Kidney epithelial cell (primary cell): Measurements from ENCODE around the gene ORC1. TPM values are rescaled to one million over a fixed set of nuclear protein-coding genes. Genes with fewer than 3 reads are reported as not detected.

Experiments
- DNase-seq: peaks from one replicate; pipeline ENCODE4 v3.0.0-alpha.2; 2010; ENCODE audit warnings: low read depth
- H3K27me3 ChIP-seq: 2 replicates; pipeline ENCODE4 v1.6.0; 2011; ENCODE audit warnings: low read length; ENCODE audit not compliant: control insufficient read depth, insufficient read depth
- H3K36me3 ChIP-seq: 2 replicates; pipeline ENCODE4 v1.5.1; 2011; ENCODE audit warnings: low read length; ENCODE audit not compliant: control insufficient read depth, insufficient read depth
- H3K4me3 ChIP-seq: 2 replicates; pipeline ENCODE4 v1.5.1; 2011; ENCODE audit warnings: low read depth, mild to moderate bottlenecking, control low read depth, low read length
- total RNA-seq: library from RNA; depleted of rRNA; stranded (reverse); fragments of >200 nt; gene quantifications from 2 replicates; pipeline ENCODE4 v1.2.3, GENCODE V29; 2015
- TF ChIP-seq, protein P1 (sequence below): IDR thresholded peaks from 2 replicates; pipeline ENCODE4 v1.5.1; 2011; ENCODE audit warnings: mild to moderate bottlenecking, moderate library complexity, low read length, control low read depth, inconsistent platforms; ENCODE audit not compliant: insufficient read depth, poor library complexity, severe bottlenecking

The ORC1 gene
- total RNA-seq, 1 donor from 2014 or later, result 2.7 TPM

DNA sequence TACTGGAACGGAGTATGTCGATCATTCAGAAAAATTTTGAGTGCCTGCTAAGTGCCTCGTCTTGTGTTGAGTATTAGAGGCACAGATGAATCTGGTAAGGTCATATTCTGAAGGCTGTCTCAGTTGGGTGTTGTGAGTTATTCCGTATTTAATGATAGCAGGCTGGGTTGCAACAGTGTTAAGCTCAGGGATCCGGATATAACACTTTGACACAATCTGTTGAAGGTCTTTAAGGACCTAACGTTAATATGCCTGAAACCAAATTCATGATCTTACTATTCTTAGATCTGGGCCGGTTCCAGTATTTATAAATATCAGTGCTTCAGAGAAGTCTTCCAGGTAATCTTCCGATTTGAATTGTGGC, 734 bp upstream of the ORC1 start:
- TF ChIP-seq, protein P1, sequence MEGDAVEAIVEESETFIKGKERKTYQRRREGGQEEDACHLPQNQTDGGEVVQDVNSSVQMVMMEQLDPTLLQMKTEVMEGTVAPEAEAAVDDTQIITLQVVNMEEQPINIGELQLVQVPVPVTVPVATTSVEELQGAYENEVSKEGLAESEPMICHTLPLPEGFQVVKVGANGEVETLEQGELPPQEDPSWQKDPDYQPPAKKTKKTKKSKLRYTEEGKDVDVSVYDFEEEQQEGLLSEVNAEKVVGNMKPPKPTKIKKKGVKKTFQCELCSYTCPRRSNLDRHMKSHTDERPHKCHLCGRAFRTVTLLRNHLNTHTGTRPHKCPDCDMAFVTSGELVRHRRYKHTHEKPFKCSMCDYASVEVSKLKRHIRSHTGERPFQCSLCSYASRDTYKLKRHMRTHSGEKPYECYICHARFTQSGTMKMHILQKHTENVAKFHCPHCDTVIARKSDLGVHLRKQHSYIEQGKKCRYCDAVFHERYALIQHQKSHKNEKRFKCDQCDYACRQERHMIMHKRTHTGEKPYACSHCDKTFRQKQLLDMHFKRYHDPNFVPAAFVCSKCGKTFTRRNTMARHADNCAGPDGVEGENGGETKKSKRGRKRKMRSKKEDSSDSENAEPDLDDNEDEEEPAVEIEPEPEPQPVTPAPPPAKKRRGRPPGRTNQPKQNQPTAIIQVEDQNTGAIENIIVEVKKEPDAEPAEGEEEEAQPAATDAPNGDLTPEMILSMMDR, result no peak

DNA sequence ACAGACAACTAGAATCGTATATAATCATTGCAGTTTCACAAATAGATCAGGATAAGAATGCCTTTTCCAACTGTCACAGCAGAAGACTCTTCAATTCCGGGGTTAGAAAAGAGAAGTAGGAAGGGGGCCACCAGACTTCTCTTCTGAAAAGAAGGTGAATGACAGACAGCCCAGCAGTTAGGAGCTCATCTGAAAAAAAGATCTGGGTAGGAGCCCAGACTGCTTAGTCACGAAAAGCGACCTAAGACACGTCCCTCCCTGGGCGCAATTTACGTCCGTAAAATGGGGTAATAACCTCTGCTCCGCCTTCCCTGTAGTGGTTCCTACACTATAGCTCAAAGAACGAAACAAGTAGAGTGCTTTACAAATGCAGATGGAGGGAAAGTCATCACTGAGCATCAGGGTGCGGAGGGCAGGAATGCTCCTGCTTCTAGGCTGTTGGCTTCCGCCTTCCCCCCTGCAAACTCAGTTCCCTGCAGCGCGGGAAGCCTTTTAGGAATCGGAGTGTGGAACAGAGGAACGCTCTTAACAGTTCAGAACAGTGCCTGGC, 582 bp downstream of the ORC1 start:
- TF ChIP-seq, protein P1, result no peak
- Histone ChIP-seq H3K27me3 (no peaks in the 10 kb centered on the region), H3K36me3 (no peaks in the 10 kb centered on the region), H3K4me3 (peak overlapping the region; percentile 76)
- peak; percentile 37 for DNase-seq

More for the DNA sequence above, 734 bp upstream of the ORC1 start:
- H3K4me3 ChIP-seq, result peak overlapping the region; percentile 76
- no peak for DNase-seq
- H3K36me3 ChIP-seq, result no peaks in the 10 kb centered on the region
- no peaks in the 10 kb centered on the region for H3K27me3 ChIP-seq

DNA sequence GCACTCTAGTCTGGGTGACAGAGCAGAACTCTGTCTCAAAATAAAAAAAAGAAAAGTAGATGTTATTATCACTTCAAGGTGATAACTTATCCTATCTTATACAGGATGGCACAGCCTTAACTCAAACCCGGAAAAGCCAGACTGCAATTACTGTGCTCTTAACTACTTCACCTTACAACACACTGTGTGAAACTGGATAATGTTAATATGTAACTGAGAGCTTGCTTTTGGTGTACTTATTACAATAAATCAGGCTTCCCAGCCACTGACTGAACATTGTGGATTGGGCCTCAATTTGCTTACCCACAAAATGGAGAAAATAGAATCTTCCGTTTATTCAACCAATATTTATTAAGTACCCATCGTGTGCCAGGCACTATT, 1.4 kb downstream of the ORC1 start:
- DNase-seq, result peak; percentile 19
- peak overlapping the region; percentile 8 for H3K4me3 ChIP-seq
- H3K36me3 ChIP-seq, result no peaks in the 10 kb centered on the region
- TF ChIP-seq, protein P1, result no peak
- no peaks in the 10 kb centered on the region for H3K27me3 ChIP-seq

DNA sequence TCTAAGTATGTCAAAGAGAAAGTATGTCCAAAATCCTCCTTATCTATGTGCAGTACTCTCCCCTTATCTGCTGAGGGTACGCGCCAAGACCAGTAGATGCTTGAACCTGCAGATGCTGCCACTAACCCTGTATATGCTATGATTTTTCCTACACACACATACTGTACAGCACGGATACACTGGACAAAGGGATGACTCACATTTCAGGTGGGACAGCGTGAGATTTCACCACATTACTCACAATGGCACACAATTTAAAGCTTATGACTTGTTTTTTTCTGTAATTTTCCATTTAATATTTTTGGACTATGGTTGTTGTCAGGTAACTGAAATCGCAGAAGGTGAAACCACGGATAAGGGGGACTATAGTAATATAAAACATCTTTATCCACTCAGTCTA, 4.1 kb downstream of the ORC1 start:
- TF ChIP-seq, protein P1, result no peak
- no peaks in the 10 kb centered on the region for H3K36me3 ChIP-seq
- DNase-seq, result no peak

DNA sequence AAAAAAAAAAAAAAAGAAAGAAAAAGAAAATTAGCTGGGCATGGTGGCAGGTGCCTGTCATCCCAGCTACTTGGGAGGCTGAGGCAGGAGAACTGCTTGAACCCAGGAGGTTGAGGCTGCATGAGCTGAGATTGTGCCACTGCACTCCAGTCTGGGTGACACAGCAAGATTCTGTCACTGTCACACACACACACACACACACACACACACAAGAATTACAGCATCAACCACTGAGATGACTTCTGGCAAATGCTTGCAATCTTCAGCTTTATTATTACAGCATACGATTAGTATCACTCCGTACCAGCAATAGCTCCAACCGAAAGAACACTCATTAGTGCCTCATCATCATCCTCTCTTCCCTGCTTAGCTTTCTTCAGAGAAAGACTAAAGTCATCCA, 4.6 kb downstream of the ORC1 start:
- TF ChIP-seq, protein P1, result no peak
- no peaks in the 10 kb centered on the region for H3K36me3 ChIP-seq
- H3K4me3 ChIP-seq, result no peak overlapping the region
- DNase-seq, result no peak
- H3K27me3 ChIP-seq, result no peaks in the 10 kb centered on the region

More for the DNA sequence above, 4.1 kb downstream of the ORC1 start:
- Histone ChIP-seq H3K4me3 (no peak overlapping the region), H3K27me3 (no peaks in the 10 kb centered on the region)

DNA sequence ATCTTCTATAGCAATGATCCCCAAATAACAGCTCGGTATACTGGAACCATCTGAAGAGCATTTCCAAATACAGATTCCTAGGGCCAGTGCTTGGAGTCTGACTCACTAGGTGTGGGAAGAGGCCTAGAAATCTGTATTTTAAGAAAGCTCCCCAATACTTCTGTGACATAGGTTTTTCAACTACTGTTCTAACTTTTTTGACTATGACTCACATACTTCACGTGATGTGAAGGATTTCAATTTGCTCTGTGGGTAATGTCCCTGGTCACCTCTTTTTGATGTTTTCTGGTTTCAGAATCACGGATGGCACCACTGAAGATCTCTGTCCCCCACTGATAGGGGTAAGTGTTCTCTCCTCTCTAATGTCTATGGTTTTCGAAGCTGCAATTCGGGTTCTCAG, 11.0 kb downstream of the ORC1 start:
- Histone ChIP-seq H3K27me3 (no peaks in the 10 kb centered on the region), H3K4me3 (no peak overlapping the region), H3K36me3 (no peaks in the 10 kb centered on the region)
- DNase-seq, result no peak
- TF ChIP-seq, protein P1, result no peak
